Fibroblast of pulmonary artery (primary cell): ENCODE measurements around the gene KBTBD8.
A peak's percentile ranks its signal among the peaks of the same experiment; 100 is the strongest.

ENCODE experiments used
- DNase-seq: peaks from one replicate; pipeline ENCODE4 v3.0.0-alpha.2; 2010; ENCODE audit warnings: low read depth
- H3K4me3 ChIP-seq: replicated peaks from 2 replicates; pipeline ENCODE4 v1.5.1; 2011; ENCODE audit warnings: low read depth, mild to moderate bottlenecking, control low read depth, low read length, moderate library complexity
- TF ChIP-seq, protein P1 (sequence below): IDR thresholded peaks from 2 replicates; pipeline ENCODE4 v1.5.1; 2011; ENCODE audit warnings: mild to moderate bottlenecking, control low read depth, low read length, inconsistent platforms; ENCODE audit errors: missing control alignments

The KBTBD8 gene

GRCh38 chr3:67008388-67008787, 10.3 kb downstream of the KBTBD8 start:
- no peak for DNase-seq
- H3K4me3 ChIP-seq = no peak overlapping the region
- TF ChIP-seq, protein P1, sequence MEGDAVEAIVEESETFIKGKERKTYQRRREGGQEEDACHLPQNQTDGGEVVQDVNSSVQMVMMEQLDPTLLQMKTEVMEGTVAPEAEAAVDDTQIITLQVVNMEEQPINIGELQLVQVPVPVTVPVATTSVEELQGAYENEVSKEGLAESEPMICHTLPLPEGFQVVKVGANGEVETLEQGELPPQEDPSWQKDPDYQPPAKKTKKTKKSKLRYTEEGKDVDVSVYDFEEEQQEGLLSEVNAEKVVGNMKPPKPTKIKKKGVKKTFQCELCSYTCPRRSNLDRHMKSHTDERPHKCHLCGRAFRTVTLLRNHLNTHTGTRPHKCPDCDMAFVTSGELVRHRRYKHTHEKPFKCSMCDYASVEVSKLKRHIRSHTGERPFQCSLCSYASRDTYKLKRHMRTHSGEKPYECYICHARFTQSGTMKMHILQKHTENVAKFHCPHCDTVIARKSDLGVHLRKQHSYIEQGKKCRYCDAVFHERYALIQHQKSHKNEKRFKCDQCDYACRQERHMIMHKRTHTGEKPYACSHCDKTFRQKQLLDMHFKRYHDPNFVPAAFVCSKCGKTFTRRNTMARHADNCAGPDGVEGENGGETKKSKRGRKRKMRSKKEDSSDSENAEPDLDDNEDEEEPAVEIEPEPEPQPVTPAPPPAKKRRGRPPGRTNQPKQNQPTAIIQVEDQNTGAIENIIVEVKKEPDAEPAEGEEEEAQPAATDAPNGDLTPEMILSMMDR = no peak

GRCh38 chr3:67009716-67010115, 11.6 kb downstream of the KBTBD8 start:
- H3K4me3 ChIP-seq = no peak overlapping the region
- TF ChIP-seq, protein P1 = no peak
- no peak for DNase-seq

GRCh38 chr3:67011414-67012131, 13.5 kb downstream of the KBTBD8 start:
- TF ChIP-seq, protein P1 = no peak
- DNase-seq = no peak
- H3K4me3 ChIP-seq = no peak overlapping the region

DNA sequence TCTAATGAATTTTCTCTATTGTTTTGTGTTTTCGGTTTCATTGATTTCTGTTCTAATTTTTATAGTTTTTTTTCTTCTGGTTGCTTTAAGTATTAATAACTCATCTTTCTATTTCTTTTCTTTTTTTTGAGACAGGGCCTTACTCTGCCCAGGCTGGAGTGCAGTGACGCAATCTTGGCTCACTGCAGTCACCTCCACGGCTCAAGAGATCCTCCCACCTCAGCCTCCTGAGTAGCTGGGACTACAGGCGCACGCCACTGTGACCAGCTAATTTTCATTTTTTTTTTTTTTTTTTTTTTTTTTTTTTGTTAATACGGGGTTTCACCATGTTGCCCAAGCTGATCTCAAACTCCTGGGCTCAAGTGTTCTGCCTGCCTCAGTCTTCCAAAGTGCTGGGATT, 14.5 kb downstream of the KBTBD8 start:
- TF ChIP-seq, protein P1 = no peak
- DNase-seq = no peak
- H3K4me3 ChIP-seq = no peak overlapping the region

DNA sequence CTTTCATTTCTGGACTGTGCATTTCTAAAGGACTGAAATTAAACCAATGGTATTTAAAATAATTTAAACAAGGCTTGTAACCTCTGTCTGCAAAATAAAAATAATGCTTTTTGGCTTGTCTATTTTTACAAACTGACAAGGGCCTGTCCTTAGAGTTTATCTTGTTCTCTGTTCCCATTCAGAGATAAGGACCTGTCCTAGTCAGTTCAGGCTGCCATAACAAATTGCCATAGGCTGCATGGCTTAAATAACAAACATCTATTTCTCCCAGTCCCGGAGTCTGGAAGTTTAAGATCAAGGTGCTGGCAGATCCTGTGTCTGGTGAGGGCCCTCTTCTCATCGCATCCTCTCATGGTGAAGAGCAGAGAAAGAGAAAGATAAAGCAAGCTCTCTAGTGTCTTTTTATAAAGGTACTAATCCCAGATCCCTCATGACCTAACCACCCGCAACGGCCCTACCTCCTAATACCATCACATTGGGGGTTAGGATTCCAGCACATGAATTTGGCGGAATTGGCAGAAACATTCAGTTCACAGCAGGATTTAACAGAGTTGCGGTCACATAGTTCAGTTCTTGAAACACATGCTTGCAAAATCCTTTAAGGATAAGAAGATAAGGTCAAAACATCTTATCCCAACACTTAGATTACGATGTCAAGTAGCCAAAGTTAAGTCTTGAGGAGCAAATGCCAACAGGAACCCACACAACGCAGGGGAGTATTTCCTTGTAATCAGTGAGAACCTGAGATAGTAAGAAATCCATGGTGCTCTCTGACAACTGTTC, 17.8 kb downstream of the KBTBD8 start:
- DNase-seq = peak; percentile 23
- no peak overlapping the region for H3K4me3 ChIP-seq
- TF ChIP-seq, protein P1 = no peak

DNA sequence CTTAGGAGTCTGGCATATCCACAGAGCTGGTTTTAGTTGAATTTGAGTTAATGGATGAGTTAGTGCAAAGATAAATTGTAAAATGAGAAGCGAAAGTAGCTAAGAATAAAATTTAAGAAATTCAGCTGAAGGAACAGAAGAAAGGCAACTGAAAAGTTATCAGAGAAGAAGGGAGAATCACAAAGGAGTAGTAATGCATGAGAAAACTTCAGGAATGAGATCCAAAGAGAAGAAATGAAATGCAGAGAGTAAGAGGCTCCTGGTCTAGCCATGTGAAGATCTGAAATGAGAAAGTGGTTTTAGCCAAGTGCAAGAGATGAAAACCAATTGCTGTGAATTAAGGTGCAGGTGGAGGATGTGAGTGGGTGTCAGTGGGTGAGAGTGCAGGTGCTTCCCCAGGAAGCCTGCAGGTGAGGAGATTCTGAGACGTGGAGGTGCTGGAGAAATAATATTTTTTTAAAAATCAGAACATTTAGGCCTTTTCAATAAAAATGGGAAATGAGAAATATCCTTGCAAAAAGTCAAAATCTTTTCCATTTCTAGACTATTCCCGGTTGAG, 18.5 kb downstream of the KBTBD8 start:
- TF ChIP-seq, protein P1 = no peak
- DNase-seq = no peak
- H3K4me3 ChIP-seq = no peak overlapping the region
